Cortex of kidney (tissue), 1 donor: ENCODE measurements around the gene THBS3.
A peak's percentile ranks its signal among the peaks of the same experiment; 100 is the strongest.
"Not testable (repeated sequence)": the region's sequence is repeated elsewhere in the genome, so short reads cannot be mapped to it uniquely, and the experiment has no call there.

ENCODE experiments used
- DNase-seq: peaks from one replicate; lab custom pipeline; 2025; lab: John Stamatoyannopoulos, UW

The THBS3 gene

DNA sequence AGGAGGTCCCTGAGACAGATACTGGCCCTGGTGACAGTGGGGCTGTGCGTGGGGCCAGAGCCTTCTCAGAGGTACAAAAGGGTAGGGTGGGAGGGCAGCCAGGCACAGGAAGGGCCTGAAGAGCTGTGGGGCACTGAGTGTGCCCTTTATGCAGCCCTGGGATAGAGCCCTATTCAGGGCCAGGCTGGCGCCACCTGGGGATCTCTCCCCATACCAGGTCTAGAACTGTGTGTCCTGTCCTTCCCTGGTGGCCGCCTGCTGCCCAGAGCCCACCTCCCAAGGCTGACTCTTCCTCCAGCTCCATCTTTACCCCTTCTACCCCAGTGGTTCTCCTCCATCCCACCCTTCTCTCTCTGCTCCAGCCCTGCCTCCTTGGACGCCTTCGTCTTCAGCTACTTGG is 25.8 kb upstream of the THBS3 start:
- DNase-seq = not testable (repeated sequence)

DNA sequence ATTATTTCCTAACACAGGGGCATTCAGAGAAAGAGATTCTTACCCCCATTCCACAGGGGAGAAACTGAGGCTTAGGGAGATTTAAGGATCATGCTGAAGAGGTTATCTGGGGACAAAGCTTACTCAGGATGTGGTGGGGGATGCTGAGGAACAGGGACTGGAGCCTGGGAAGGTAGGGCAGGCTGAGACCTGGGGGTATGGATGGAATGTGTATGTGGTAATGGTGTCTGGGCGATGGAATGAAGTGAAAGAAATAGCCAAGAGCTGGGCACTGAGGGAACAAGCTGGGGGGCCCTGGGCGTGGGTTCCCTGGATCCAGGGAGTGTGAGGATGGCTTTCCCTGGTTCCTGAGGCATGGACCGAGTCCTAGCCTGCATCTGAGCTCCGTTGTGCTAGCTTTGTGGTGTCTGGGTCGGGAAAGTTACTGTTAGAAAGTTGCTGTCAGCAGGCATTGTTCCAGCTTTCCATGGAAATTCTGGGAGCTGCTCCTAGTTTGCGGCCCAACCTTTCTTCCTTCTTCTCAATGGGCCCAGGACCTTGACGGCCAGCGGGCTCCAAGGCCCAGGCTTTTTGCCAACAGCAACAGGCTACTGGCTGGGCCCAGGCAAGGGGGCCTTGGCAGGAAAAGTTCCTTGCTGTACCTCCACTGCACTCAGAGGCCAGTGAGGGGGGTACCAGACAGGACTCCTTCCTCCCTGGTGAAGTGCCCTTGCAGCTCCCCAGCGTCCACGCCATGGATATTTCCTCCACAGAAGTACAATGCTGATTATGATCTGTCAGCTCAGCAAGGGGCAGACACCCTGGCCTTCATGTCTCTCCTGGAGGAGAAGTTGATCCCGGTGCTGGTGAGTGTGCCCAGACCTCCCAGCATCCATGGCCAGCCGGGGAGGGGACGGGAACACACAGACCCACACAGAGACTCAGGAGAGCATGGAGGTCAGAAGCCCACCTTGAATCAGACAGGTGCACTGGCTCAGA is 24.6 kb upstream of the THBS3 start:
- DNase-seq = not testable (repeated sequence)

DNA sequence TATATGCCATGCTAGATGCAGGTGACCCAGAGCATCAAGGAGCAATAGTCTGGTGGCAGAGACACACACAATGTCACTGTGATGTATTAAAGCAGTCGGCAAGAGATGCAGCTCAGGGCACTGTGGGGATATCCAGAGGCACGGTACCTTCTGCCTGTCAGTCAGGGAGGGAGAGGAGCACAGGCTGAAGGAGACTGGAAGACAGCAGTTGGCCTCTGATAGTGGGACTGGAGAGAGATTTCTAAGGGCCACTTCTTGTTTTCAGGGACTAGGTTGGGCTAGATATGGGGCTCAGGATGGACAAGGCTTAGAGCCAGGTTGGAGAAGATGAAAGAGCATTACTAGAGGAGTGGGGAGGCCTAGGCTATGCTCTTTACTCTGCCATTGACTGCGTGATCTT is 23.6 kb upstream of the THBS3 start:
- not testable (repeated sequence) for DNase-seq

GRCh38 chr1:155228096-155228427 is 20.4 kb upstream of the THBS3 start:
- DNase-seq = no peak

- DNase-seq = peak; percentile 45
Observed at GRCh38 chr1:155227261-155228095, 19.8 kb upstream of the THBS3 start.

GRCh38 chr1:155226910-155227260 is 19.2 kb upstream of the THBS3 start:
- DNase-seq = no peak

DNA sequence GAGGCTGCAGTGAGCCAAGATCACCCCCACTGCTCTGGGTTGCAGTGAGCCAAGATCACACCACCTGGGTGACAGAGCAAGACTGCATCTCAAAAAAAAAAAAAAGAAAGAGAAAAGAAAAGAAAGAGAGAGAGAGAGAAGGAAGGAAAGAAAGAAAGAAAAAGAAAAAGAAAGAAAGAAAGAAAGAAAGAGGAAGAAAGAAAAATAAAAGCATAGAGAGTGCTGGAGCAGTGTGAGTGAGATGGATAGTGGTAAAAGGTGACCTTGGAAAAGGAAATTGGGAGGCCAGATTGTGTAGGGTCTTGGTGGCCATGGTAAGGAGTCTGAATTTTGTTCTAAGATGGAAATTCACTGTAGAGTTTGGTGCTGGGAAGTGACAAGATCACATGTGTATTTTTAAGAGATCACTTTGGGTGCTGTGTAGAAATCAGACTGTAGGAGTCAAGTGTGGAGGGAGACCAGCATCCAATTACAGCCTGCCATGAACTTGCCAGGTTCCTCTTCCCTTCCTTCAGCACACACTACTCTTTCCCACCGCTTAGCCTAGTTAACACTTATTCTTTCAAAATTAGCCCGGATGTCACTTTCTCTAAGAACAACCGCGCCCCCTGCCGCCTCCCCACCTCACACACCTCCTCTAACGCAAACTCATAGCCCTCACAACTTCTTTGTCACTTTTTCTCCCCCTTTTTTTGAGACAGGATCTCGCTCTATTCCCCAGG is 18.7 kb upstream of the THBS3 start:
- no peak for DNase-seq

- not testable (repeated sequence) for DNase-seq
Observed at GRCh38 chr1:155225404-155225759, 17.7 kb upstream of the THBS3 start.

GRCh38 chr1:155223047-155223446 is 15.3 kb upstream of the THBS3 start:
- no peak for DNase-seq

GRCh38 chr1:155220211-155220965 is 12.7 kb upstream of the THBS3 start:
- not testable (repeated sequence) for DNase-seq

- DNase-seq = no peak
Observed at GRCh38 chr1:155219592-155220031, 11.9 kb upstream of the THBS3 start.

DNA sequence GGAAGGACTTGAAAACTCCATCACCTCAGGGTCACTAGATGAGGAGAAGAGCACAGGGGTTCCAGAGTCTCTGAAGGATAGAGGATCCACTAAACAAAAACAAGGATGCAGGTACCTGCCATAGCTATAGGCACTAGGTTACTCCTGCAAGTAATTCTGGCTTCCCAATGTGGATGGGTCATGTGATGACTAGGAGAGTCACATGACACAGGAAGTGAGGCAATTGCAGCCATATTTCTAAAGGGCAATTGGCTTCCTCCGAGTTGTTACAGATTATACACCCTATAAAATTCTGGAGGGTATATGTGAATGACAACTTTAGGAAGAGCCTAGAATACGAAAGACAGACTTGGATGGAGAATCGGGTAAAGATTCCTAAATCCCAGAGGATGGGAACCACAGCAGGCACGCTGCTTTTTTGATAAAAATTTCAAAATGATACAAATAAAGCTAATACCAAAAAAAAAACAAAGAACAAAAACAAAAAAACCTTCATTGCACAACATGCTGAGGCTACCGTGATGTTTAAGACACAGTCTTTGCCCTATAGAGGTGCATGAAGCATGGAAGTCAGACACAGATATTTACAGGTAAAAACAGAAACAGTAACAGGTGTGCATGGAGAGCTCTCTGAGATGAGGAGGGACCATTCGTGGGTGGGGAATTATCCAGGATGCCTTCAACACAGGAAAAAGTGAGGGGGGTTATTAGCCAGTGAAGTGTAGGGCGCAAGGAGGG is 11.3 kb upstream of the THBS3 start:
- no peak for DNase-seq

- DNase-seq = not testable (repeated sequence)
Observed at GRCh38 chr1:155214702-155215101, 7.0 kb upstream of the THBS3 start.

DNA sequence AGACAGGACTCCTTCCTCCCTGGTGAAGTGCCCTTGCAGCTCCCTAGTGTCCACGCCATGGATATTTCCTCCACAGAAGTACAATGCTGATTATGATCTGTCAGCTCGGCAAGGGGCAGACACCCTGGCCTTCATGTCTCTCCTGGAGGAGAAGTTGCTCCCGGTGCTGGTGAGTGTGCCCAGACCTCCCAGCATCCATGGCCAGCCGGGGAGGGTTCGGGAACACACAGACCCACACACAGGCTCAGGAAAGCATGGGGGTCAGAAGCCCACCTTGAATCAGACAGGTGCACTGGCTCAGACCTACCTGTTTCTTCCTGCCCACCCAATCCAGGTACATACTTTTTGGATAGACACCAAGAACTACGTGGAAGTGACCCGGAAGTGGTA is 4.3 kb upstream of the THBS3 start:
- not testable (repeated sequence) for DNase-seq

- DNase-seq = not testable (repeated sequence)
Observed at GRCh38 chr1:155211381-155212050, 3.8 kb upstream of the THBS3 start.

GRCh38 chr1:155210314-155211104 is 2.8 kb upstream of the THBS3 start:
- DNase-seq = no peak

GRCh38 chr1:155209312-155209721 is 1.6 kb upstream of the THBS3 start:
- DNase-seq = no peak

GRCh38 chr1:155208541-155209311 is 1.0 kb upstream of the THBS3 start, which contains the start of gene MTX1:
MTX1 (plus strand) TSS chr1:155208695; CDS start chr1:155208805, 110 bp downstream.
- DNase-seq = no peak
